Activated CD4-positive, alpha-beta T cell treated with anti-CD3 and anti-CD28 coated beads for 36 hours (primary cell): ENCODE measurements around the gene HEXD. TPM values are rescaled to one million over a fixed set of nuclear protein-coding genes. Genes with fewer than 3 reads are reported as not detected.

Experiments
- ATAC-seq: fragments of 200-7000 bp; cut with Tn5 transposase; one replicate; pipeline ENCODE4 v1.10.0; 2021; ENCODE audit warnings: mild to moderate bottlenecking, moderate library complexity
- CTCF ChIA-PET: fragments of 350-600 bp; sonication (Branson Sonifier 250); formaldehyde crosslinking; loops from one replicate; lab custom pipeline; 2021; ENCODE audit warnings: antibody characterized with exemption; lab: Charles Lee
- POLR2A ChIA-PET: fragments of 350-600 bp; sonication (Branson Sonifier 250); formaldehyde crosslinking; loops from one replicate; lab custom pipeline; 2021; ENCODE audit warnings: antibody characterized with exemption, inconsistent platforms; lab: Charles Lee
- DNase-seq: peaks from one replicate; pipeline ENCODE4 v3.0.0-alpha.2; 2020
- H3K27ac Mint-ChIP-seq: one replicate; pipeline ENCODE4 v1.8.0; 2021; ENCODE audit warnings: mixed read lengths
- H3K27me3 Mint-ChIP-seq: one replicate; pipeline ENCODE4 v1.8.0; 2021; ENCODE audit warnings: mixed read lengths
- H3K36me3 Mint-ChIP-seq: one replicate; pipeline ENCODE4 v1.8.0; 2021; ENCODE audit warnings: low read depth, mixed read lengths
- H3K4me1 Mint-ChIP-seq: one replicate; pipeline ENCODE4 v1.8.0; 2021; ENCODE audit warnings: mixed read lengths
- H3K4me3 Mint-ChIP-seq: one replicate; pipeline ENCODE4 v1.8.0; 2021; ENCODE audit warnings: mild to moderate bottlenecking, moderate library complexity, mixed read lengths
- H3K9me3 Mint-ChIP-seq: one replicate; pipeline ENCODE4 v1.8.0; 2021; ENCODE audit warnings: low read depth, mixed read lengths
- intact Hi-C, 2 experiments: fragments of 100-400 bp; cut with DNase I in 1 of 2; cut with micrococcal nuclease in 1 of 2; formaldehyde crosslinking; loops; one replicate each; pipeline versions ENCODE4 v1.14.2 to v1.15.1; 2022 to 2024; cut with DNase I, micrococcal nuclease
- total RNA-seq, 2 experiments: library from RNA; stranded (reverse); gene quantifications; one replicate each; pipeline ENCODE4 v1.2.3, GENCODE V29; 2021

Gene HEXD
- total RNA-seq, 2 experiments from 2014 or later: 23.3 to 26.0 TPM

DNA sequence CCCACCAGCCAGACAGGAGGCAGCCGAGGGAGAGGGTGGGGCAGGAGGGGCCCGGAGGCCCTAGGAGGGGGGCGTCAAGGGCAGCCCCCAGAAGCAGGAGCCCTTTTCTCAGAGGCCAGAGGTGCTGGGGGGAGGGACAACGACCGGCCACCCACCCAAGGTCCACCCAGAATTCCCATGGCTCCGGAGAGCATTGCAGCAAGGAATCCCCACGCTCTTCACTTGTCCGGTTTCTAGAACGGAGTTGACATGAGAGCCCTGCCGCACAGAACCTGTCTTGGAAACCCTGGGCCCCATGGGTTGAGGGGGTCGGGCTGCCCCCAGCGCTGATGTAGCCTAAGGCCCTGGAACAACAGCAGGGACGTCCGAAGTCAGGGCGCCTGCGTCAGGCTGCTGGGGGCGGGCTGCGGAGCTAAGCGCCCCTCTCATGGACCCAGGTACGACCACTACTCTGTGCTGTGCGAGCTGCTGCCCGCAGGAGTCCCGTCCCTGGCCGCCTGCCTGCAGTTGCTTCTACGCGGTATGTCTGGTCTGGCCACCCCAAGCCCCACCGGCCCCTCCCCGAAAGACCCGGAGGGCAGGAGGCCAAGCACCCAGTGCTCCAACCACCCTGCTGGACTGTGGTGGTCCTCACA lies 21.2 kb downstream of the HEXD start:
- Mint-ChIP-seq H3K4me3 (no peak overlapping the region), H3K36me3 (peaks cover 10% of the 10 kb centered on the region), H3K27me3 (no peaks in the 10 kb centered on the region), H3K4me1 (peaks cover 2% of the 10 kb centered on the region), H3K27ac (no peak overlapping the region), H3K9me3 (no peaks in the 10 kb centered on the region)
- DNase-seq: no peak
- ChIA-PET POLR2A (no interaction called here), CTCF (interaction anchor here (1.4 kb wide), 1 partner anchor 17 kb away, joined by 5 read pairs; no protein-coding TSS in a partner anchor)
- intact Hi-C loops: no loop called here
- peak; percentile 8 for ATAC-seq

- H3K4me3 Mint-ChIP-seq: no peak overlapping the region
- no peak for DNase-seq
- H3K27ac Mint-ChIP-seq: no peak overlapping the region
- ChIA-PET POLR2A (no interaction called here), CTCF (interaction anchor here (1.4 kb wide), 1 partner anchor 18 kb away, joined by 5 read pairs; no protein-coding TSS in a partner anchor)
- intact Hi-C loops: no loop called here
- H3K4me1 Mint-ChIP-seq: no peaks in the 10 kb centered on the region
- H3K9me3 Mint-ChIP-seq: no peaks in the 10 kb centered on the region
- peaks cover 12% of the 10 kb centered on the region for H3K36me3 Mint-ChIP-seq
- no peaks in the 10 kb centered on the region for H3K27me3 Mint-ChIP-seq
- no peak for ATAC-seq
Measured at GRCh38 chr17:82439829-82440365, 21.8 kb downstream of the HEXD start.

DNA sequence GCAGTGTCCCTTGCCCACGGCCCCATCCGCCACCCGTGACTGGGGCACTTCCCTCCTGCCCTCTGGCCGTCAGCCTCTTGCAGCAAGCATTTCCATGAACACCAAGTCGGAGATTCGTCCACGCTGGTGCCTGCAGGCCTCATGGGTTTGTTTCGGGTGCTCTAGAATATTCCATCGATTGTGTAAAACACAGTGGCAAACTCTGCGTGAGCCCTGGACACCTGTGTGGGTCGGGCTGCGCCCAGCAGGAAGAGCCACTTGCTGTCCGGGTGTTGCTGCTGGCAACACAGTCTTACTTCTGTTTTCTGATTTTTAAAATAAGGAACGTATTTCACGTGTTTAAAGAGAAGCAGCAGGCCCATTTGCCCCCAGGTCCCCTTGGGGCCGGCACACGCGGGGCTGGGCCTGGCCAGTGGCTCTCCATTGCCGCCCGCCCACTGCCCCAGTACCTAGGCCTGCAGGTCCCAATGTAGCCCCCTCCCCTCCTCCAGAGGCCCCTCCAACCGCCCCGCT lies 22.4 kb downstream of the HEXD start:
- Mint-ChIP-seq H3K4me1 (no peaks in the 10 kb centered on the region), H3K27me3 (no peaks in the 10 kb centered on the region), H3K9me3 (no peaks in the 10 kb centered on the region), H3K4me3 (peak overlapping the region; percentile 19), H3K36me3 (peaks cover 12% of the 10 kb centered on the region), H3K27ac (no peak overlapping the region)
- ChIA-PET POLR2A (no interaction called here), CTCF (no interaction called here)
- ATAC-seq: no peak
- intact Hi-C loops: no loop called here
- no peak for DNase-seq

GRCh38 chr17:82440991-82441627 lies 23.0 kb downstream of the HEXD start:
- intact Hi-C loops: no loop called here
- H3K9me3 Mint-ChIP-seq: no peaks in the 10 kb centered on the region
- H3K36me3 Mint-ChIP-seq: peaks cover 15% of the 10 kb centered on the region
- H3K4me3 Mint-ChIP-seq: peak overlapping the region; percentile 19
- ChIA-PET POLR2A (no interaction called here), CTCF (no interaction called here)
- no peak overlapping the region for H3K27ac Mint-ChIP-seq
- peaks cover 5% of the 10 kb centered on the region for H3K4me1 Mint-ChIP-seq
- no peak for ATAC-seq
- no peak for DNase-seq
- no peaks in the 10 kb centered on the region for H3K27me3 Mint-ChIP-seq

DNA sequence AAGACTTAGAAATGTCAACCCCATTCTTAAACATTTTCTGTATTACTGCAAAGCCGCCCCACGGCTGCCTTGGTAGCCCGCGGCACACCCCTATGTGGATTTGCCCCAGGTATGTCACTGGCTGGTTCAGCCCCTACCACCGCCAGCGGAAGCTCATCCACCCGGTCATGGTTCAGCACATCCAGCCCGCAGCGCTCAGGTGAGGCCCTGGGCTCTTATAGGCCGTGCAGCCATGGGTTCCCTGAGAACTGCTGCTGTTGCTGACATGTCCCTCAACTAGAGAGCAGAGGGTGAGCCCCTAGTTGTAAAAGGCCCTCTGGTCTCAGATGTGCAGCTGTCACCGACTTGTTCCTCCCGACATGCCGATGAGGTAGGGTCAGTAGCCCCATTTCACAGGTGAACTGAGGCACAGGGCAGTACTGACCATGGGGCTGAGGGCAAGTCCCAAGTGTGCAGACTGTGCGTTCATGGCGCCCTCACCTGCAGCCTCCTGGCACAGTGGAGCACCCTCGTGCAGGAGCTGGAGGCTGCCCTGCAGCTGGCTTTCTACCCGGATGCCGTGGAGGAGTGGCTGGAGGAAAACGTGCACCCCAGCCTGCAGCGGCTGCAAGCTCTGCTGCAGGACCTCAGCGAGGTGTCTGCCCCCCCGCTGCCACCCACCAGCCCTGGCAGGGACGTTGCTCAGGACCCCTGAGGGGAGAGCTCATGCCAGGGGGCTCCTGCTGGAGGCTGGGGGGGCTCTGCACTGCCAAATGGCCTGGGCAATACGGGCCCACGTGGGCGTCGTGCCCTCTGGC lies 23.7 kb downstream of the HEXD start:
- DNase-seq (no peak), ATAC-seq (peak; percentile 13)
- no peaks in the 10 kb centered on the region for H3K27me3 Mint-ChIP-seq
- no peak overlapping the region for H3K27ac Mint-ChIP-seq
- H3K9me3 Mint-ChIP-seq: no peaks in the 10 kb centered on the region
- CTCF ChIA-PET: no interaction called here
- peaks cover 11% of the 10 kb centered on the region for H3K4me1 Mint-ChIP-seq
- no peak overlapping the region for H3K4me3 Mint-ChIP-seq
- intact Hi-C loops: no loop called here
- POLR2A ChIA-PET: no interaction called here
- peaks cover 22% of the 10 kb centered on the region for H3K36me3 Mint-ChIP-seq

DNA sequence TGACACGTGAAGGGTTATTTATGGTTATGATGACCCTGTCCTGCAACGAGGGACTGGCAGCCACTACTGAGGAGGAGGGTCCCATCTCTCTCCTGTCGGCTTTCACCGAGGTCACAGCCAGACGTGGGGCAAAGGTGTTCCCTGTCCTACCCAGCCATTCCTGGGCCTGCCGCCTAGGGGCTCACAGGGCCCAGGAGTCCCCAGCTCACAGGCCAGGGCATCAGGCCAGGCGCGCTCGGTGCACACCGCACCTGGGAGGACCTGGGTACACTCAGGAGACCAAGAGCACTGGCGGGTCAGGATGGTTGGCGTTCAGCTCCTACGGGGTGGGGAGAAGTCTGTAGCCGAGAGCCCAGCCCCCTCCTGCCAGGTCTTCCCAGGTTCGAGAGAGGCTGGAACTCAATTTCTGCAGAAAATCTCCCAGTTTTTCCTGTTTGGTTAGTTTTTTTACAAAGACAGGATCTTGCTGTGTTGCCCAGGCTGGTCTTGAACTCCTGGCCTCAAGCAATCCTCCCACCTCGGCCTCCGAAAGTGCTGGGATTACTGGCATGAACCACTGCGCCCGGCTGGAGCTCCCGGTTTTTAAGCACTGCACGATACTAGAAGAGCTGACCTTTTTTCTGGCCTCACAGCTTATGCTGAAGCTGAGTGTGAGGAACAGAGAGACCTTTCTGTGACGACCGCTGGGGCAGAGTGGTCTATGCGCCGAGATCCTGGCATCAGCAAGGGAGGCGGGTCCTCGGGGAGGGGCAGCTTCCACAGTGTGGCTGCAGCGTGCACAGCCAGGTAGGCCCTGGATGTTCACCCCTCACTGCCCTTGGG lies 24.7 kb downstream of the HEXD start:
- intact Hi-C loops: no loop called here
- no peak for DNase-seq
- ChIA-PET POLR2A (no interaction called here), CTCF (interaction anchor here (0.6 kb wide), 1 partner anchor 205 kb away, joined by 5 read pairs; no protein-coding TSS in a partner anchor)
- Mint-ChIP-seq H3K27ac (no peak overlapping the region), H3K4me1 (peaks cover 18% of the 10 kb centered on the region), H3K27me3 (no peaks in the 10 kb centered on the region), H3K9me3 (no peaks in the 10 kb centered on the region), H3K36me3 (peaks cover 29% of the 10 kb centered on the region), H3K4me3 (no peak overlapping the region)
- no peak for ATAC-seq

- H3K27ac Mint-ChIP-seq: no peak overlapping the region
- peaks cover 31% of the 10 kb centered on the region for H3K36me3 Mint-ChIP-seq
- CTCF ChIA-PET: interaction anchor here (0.6 kb wide), 2 partner anchors 25 to 205 kb away, joined by 4 to 5 read pairs; no protein-coding TSS in a partner anchor
- intact Hi-C loops: no loop called here
- H3K27me3 Mint-ChIP-seq: no peaks in the 10 kb centered on the region
- DNase-seq (no peak), ATAC-seq (no peak)
- H3K4me3 Mint-ChIP-seq: no peak overlapping the region
- POLR2A ChIA-PET: no interaction called here
- no peaks in the 10 kb centered on the region for H3K9me3 Mint-ChIP-seq
- H3K4me1 Mint-ChIP-seq: peaks cover 21% of the 10 kb centered on the region
Measured at GRCh38 chr17:82443465-82444283, 25.5 kb downstream of the HEXD start.

- intact Hi-C loops: no loop called here
- Mint-ChIP-seq H3K4me1 (peaks cover 25% of the 10 kb centered on the region), H3K27ac (no peak overlapping the region), H3K4me3 (no peak overlapping the region), H3K9me3 (no peaks in the 10 kb centered on the region), H3K27me3 (no peaks in the 10 kb centered on the region), H3K36me3 (peaks cover 38% of the 10 kb centered on the region)
- ChIA-PET POLR2A (no interaction called here), CTCF (interaction anchor here (0.6 kb wide), 1 partner anchor 24 kb away, joined by 4 read pairs; no protein-coding TSS in a partner anchor)
- ATAC-seq (no peak), DNase-seq (no peak)
Measured at GRCh38 chr17:82444284-82444893, 26.2 kb downstream of the HEXD start.

- peaks cover 44% of the 10 kb centered on the region for H3K36me3 Mint-ChIP-seq
- intact Hi-C loops: no loop called here
- DNase-seq (no peak), ATAC-seq (no peak)
- no peak overlapping the region for H3K27ac Mint-ChIP-seq
- no peaks in the 10 kb centered on the region for H3K27me3 Mint-ChIP-seq
- CTCF ChIA-PET: interaction anchor here (0.7 kb wide), 1 partner anchor 109 kb away, joined by 3 read pairs; no protein-coding TSS in a partner anchor
- POLR2A ChIA-PET: no interaction called here
- H3K4me3 Mint-ChIP-seq: no peak overlapping the region
- no peaks in the 10 kb centered on the region for H3K9me3 Mint-ChIP-seq
- H3K4me1 Mint-ChIP-seq: peaks cover 25% of the 10 kb centered on the region
Measured at GRCh38 chr17:82444941-82445521, 26.9 kb downstream of the HEXD start.
